Omental fat pad (tissue), 4 donors: Measurements from ENCODE around the gene LIME1. TPM values are rescaled to one million over a fixed set of nuclear protein-coding genes. Genes with fewer than 3 reads are reported as not detected.
"Not testable (repeated sequence)": the region's sequence is repeated elsewhere in the genome, so short reads cannot be mapped to it uniquely, and the experiment has no call there.

Experiments used
- ATAC-seq: fragments of 150-250 bp; one replicate; pipeline ENCODE4 v1.9.1; 2016; ENCODE audit warnings: mild to moderate bottlenecking, moderate library complexity; ENCODE audit not compliant: low FRiP score
- DNase-seq: peaks from one replicate; pipeline ENCODE4 v3.0.0-alpha.2; 2019; ENCODE audit warnings: low spot score
- total RNA-seq, 4 donors: library from RNA; depleted of rRNA; stranded (reverse); fragments of >200 nt; gene quantifications; one replicate each; pipeline ENCODE4 v1.1.0, GENCODE V29; 2016
- TF ChIP-seq, protein P1 (sequence below), 3 donors: fragments of 450-650 bp; IDR thresholded peaks; one replicate each; pipeline ENCODE4 v1.5.1; 2016 to 2017; ENCODE audit warnings: antibody characterized with exemption in 3 of 3, mild to moderate bottlenecking in 3 of 3, moderate library complexity in 2 of 3

LIME1 gene
- total RNA-seq, 4 donors from 2014 or later, result 7.4 to 21.1 (median 14.0) TPM

DNA sequence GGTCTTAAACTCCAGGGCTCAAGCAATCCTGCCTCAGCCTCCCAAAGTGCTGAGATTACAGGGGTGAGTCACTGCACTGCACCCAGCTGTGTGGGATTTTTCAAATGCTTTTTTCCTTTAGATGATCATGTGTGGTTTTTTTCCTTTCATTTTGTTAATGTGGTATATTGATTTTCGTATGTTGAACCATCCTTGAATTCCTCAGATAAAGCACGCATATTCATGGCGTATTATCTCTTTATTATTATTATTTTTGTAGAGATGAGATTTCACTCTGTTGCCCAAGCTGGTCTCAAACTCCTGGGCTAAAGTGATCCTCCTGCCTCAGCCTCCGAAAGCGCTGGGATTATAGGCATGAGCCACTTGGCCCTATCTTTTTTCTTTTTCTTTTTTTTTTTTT, 21.6 kb upstream of the LIME1 start:
- DNase-seq, result no peak
- ATAC-seq, result no peak
- TF ChIP-seq, protein P1, sequence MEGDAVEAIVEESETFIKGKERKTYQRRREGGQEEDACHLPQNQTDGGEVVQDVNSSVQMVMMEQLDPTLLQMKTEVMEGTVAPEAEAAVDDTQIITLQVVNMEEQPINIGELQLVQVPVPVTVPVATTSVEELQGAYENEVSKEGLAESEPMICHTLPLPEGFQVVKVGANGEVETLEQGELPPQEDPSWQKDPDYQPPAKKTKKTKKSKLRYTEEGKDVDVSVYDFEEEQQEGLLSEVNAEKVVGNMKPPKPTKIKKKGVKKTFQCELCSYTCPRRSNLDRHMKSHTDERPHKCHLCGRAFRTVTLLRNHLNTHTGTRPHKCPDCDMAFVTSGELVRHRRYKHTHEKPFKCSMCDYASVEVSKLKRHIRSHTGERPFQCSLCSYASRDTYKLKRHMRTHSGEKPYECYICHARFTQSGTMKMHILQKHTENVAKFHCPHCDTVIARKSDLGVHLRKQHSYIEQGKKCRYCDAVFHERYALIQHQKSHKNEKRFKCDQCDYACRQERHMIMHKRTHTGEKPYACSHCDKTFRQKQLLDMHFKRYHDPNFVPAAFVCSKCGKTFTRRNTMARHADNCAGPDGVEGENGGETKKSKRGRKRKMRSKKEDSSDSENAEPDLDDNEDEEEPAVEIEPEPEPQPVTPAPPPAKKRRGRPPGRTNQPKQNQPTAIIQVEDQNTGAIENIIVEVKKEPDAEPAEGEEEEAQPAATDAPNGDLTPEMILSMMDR (IDR thresholded peaks at IDR 0.05), result no peak

DNA sequence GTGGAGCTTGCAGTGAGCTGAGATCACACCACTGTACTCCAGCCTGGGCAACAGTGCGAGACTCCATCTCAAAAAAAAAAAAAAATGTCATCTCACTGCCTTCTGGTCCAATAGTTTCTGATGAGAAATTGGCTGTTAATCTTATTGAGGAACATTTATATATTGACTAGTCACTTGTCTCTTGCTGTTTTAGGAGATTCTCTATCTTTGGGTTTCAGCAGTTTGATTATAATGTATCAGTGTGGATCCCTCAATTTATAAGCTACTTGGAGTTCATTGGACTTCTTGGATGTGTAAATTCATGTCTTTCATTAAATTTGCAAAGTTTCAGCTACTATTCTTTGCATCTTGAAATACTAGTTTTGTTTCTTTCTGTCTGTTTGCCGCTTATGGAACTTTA, 17.5 kb upstream of the LIME1 start:
- no peak for DNase-seq
- ATAC-seq, result no peak
- TF ChIP-seq, protein P1 (IDR thresholded peaks at IDR 0.05), result no peak

DNA sequence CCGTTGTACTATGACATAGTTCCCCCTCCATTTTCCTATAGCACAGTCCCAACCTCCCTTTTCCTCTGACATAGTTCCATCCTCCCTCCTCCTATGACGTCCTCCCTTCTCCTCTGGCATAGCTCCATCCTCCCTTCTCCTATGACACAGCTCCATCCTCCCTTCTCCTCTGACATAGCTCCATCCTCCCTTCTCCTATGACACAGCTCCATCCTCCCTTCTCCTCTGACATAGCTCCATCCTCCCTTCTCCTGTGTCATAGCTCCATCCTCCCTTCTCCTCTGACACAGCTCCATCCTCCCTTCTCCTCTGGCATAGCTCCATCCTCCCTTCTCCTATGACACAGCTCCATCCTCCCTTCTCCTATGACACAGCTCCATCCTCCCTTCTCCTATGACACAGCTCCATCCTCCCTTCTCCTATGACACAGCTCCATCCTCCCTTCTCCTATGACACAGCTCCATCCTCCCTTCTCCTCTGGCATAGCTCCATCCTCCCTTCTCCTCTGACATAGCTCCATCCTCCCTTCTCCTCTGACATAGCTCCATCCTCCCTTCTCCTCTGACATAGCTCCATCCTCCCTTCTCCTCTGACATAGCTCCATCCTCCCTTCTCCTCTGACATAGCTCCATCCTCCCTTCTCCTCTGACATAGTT, 13.4 kb upstream of the LIME1 start:
- not testable (repeated sequence) for DNase-seq, ATAC-seq

DNA sequence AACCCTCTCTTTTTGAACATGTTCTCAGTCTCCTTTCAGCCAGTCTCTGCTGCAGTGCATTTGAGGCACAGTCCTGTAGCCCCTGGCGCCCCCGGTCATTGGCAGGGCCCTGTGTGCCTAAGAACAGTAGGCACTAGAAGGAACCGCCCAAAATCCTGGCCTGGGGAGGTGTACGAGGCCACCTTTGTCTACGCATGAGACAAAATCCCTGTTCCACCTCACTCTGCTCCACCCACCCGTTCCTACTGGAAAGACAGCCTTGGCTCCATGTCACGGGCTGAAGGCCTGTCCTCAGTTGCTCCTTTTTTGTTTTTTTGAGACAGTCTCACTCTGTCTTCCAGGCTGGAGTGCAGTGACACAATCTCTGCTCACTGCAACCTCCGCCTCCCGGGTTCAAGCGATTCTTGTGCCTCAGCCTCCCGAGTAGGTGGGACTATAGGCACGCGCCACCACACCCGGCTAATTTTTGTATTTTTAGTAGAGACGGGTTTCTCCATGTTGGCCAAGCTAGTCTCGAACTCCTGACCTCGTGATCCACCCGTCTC, 6.2 kb upstream of the LIME1 start:
- ATAC-seq, DNase-seq: not testable (repeated sequence)

DNA sequence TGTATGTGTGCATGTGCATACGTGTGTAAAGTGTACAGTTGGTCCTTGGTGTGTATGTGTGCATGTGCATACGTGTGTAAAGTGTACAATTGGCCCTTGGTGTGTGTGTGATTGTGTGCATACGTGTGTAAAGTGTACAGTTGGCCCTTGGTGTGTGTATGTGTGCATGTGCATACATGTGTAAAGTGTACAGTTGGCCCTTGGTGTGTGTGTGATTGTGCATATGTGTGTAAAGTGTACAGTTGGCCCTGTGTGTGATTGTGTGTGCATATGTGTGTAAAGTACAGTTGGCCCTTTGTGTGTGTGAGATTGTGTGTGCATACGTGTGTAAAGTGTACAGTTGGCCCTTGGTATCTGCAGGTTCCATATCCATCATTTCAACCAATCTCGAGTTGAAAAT, 5.1 kb upstream of the LIME1 start:
- TF ChIP-seq, protein P1 (IDR thresholded peaks at IDR 0.05), result no peak
- no peak for ATAC-seq
- DNase-seq, result no peak

DNA sequence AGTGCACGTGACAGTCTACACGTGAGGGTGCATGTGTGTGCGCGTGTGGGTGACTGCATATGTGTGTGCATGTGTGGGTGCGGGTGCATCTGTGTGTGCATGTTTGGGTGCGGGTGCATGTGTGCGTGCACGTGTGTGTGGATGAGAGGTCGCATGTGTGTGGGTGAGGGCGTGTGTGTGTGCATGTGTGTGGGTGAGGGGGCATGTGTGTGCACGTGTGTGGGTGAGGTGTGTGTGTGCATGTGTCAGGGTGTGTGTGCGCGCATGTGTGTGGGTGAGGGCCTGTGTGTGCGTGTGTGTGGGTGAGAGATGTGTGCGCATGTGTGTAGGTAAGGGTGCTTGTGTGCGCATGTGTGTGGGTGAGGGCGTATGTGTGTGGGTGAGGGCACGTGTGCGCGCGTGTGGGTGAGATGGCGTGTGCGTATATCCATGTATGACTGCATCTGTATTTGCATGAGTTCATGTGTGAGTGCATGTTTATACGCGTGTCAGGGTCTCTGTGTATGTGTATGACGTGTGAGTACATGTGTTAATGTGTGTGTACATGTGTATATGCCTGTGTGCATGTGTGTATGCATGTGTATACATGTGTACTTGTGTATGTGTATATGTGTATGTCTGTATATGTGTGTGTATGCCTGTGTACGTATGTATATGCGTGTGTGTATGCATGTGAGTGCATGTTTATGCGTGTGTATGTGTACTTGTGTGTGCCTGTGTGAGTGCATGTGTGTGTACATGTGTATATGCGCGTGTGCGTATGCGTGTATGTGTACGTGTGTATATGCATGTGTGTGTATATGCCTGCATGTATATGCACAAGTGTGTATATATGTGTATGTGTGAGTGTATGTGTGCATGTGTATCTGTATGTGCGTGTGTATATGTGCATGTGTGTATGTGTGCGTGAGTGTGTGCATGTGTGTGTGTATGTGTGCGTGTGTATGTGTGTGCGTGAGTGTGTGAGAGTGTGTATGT, 4.1 kb upstream of the LIME1 start:
- DNase-seq, result no peak
- TF ChIP-seq, protein P1 (IDR thresholded peaks at IDR 0.05), result no peak
- no peak for ATAC-seq

DNA sequence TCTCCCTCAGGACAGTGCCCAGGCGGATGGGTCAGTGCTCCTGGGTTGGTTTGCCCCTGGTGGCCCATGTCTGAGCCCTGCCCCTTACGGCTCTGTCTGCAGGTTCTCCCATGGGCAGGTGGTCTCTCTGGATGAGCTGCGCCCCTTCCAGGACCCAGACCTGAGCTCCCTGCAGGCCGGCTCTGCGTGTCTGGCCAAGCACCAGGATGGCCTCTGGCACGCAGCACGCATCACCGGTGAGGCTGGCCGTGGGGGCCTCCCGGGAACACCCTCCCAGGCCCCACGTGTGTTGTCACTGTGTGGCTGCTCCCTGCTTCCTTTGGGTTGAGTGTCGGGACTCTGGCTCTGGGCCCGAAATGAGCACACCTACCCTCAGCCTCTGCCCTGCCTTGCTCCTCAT, 3.3 kb upstream of the LIME1 start:
- TF ChIP-seq, protein P1 (IDR thresholded peaks at IDR 0.05), result no peak
- DNase-seq (no peak), ATAC-seq (no peak)
